HG02798 (cell line): ENCODE results near the gene FAHD2B.
"Not testable (repeated sequence)": the region's sequence is repeated elsewhere in the genome, so short reads cannot be mapped to it uniquely, and the experiment has no call there.

Experiments
- ATAC-seq: cut with Tn5 transposase; IDR thresholded peaks from one replicate; pipeline ENCODE4 v1.9.1; 2021; ENCODE audit warnings: mild to moderate bottlenecking; ENCODE audit not compliant: unreplicated experiment, poor library complexity

The FAHD2B gene

GRCh38 chr2:97068722-97069121 is 26.0 kb downstream of the FAHD2B start:
- ATAC-seq, result not testable (repeated sequence)

- ATAC-seq, result no peak
Observed at GRCh38 chr2:97068074-97068473, 26.6 kb downstream of the FAHD2B start.

- ATAC-seq, result no peak
Observed at GRCh38 chr2:97067279-97068004, 27.2 kb downstream of the FAHD2B start.

DNA sequence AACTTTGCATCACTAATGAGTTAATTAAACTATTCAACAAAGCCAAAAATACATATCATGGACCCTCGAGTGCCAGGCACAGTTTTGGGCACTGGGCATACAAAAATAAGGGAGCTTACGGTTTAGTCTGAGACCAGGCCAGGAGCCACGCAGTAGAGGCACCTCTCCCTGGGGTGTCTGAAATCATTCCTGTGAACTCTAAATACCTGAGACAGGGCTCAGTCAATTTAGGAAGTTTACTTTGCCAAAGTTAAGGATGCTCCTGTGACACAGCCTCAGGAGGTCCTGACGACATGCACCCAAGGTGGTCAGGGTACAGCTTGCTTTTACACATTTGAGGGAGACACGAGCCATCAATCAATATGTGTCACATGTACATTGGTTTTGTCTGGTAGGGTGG is 28.7 kb downstream of the FAHD2B start:
- ATAC-seq, result not testable (repeated sequence)

GRCh38 chr2:97062020-97062419 is 32.7 kb downstream of the FAHD2B start:
- not testable (repeated sequence) for ATAC-seq

- ATAC-seq, result not testable (repeated sequence)
Observed at GRCh38 chr2:97059782-97060181, 34.9 kb downstream of the FAHD2B start.

DNA sequence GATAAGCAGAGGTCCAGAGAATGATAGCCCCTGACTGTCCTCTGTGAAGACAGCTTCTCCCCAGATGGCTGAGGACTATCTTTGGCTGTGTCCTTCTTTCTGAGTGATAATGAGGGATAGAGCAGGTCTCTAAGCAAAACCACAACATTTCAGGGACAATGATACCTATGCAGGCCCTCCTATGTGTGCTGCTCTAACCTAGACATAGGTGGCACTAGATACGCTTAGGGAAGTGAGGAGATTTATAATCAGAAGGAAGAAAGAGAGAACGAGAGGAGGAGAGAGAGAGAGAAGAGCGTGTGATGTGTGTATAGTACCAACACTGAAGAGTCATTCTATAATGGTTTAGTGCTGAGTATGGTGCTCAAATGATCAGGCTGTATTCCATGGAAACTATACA is 38.5 kb downstream of the FAHD2B start:
- not testable (repeated sequence) for ATAC-seq

DNA sequence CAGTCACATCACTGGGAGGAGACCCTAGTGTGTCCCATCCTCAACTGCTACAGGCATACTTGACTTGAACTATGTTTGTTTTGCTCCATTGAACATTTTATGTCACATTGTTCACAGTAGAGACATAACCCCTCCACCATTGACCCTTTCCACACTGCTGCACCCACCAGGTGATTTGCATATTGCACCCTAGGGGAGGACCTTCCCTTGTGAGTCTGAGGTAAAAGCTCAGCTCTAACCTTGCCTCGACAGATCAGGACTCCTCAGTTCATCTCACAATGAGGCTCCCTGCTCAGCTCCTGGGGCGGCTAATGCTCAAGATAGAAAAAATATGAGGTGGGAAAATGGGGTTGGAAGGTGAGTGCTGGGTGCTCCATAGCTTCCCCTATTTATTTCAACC is 44.6 kb downstream of the FAHD2B start:
- not testable (repeated sequence) for ATAC-seq

- not testable (repeated sequence) for ATAC-seq
Observed at GRCh38 chr2:97048448-97048847, 46.2 kb downstream of the FAHD2B start.

DNA sequence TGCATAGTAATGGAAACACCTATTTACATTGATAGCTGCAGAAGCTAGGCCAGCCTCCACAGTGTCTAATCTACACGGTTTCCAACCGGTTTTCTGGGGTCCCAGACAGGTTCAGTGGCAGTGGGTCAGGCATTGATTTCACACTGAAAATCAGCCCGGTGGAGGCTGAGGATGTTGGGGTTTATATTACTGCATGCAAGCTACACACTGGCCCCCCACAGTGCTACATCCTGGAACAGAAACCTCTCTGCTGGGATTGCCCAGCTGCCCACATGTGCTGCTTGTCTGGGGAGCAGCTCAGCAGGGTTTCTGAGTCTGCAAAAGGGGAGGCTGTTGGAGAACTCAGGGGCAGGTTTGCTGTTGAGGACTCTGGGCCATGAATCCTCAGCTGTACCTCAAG is 48.0 kb downstream of the FAHD2B start:
- not testable (repeated sequence) for ATAC-seq

- ATAC-seq, result not testable (repeated sequence)
Observed at GRCh38 chr2:97045895-97046499, 48.7 kb downstream of the FAHD2B start.
